CD4-positive, alpha-beta T cell (primary cell): ENCODE results near the gene INPP5A. TPM values are rescaled to one million over a fixed set of nuclear protein-coding genes. Genes with fewer than 3 reads are reported as not detected.

ENCODE experiments used
- ATAC-seq: fragments of 200-7000 bp; cut with Tn5 transposase; one replicate; pipeline ENCODE4 v1.10.0; 2022; ENCODE audit warnings: mild to moderate bottlenecking; ENCODE audit not compliant: poor library complexity
- CTCF ChIA-PET: fragments of 350-600 bp; sonication (Branson Sonifier 250); formaldehyde crosslinking; loops from one replicate; lab custom pipeline; 2021; ENCODE audit warnings: antibody characterized with exemption, inconsistent platforms; lab: Charles Lee
- POLR2A ChIA-PET: fragments of 350-600 bp; sonication (Branson Sonifier 250); formaldehyde crosslinking; loops from one replicate; lab custom pipeline; 2021; ENCODE audit warnings: antibody characterized with exemption, inconsistent platforms; lab: Charles Lee
- DNase-seq, 14 experiments: peaks; one replicate each; pipeline ENCODE4 v3.0.0-alpha.2; 2013 to 2020; ENCODE audit warnings: mixed read lengths in 2 of 14
- H3K27ac ChIP-seq, 2 donors: one replicate each; pipeline versions ENCODE4 v1.5.1 to v1.7.0; 2013; ENCODE audit warnings: low read length in 2 of 2, low read depth in 1 of 2, mild to moderate bottlenecking in 1 of 2
- H3K27me3 ChIP-seq, 2 experiments: 1 replicate in 1 of 2; 2 replicates in 1 of 2; pipeline versions ENCODE4 v1.6.1 to v1.7.0; 2013; ENCODE audit warnings: low read length in 2 of 2, control low read depth in 1 of 2, mild to moderate bottlenecking in 1 of 2, moderate library complexity in 1 of 2; ENCODE audit not compliant: insufficient read depth in 2 of 2, control insufficient read depth in 1 of 2
- H3K36me3 ChIP-seq: one replicate; pipeline ENCODE4 v1.6.1; 2013; ENCODE audit warnings: low read length, control low read depth; ENCODE audit not compliant: insufficient read depth
- H3K4me1 ChIP-seq: one replicate; pipeline ENCODE4 v1.6.1; 2013; ENCODE audit warnings: low read length, control low read depth; ENCODE audit not compliant: insufficient read depth
- H3K4me3 ChIP-seq: one replicate; pipeline ENCODE4 v1.5.1; 2013; ENCODE audit warnings: mild to moderate bottlenecking, low read length, moderate library complexity
- H3K9me3 ChIP-seq, 2 experiments: 1 replicate in 1 of 2; 2 replicates in 1 of 2; pipeline versions ENCODE4 v1.6.1 to v1.7.0; 2013; ENCODE audit warnings: low read length in 2 of 2, mild to moderate bottlenecking in 2 of 2, control low read depth in 1 of 2, moderate library complexity in 1 of 2; ENCODE audit not compliant: control insufficient read depth in 1 of 2, insufficient read depth in 1 of 2
- H3K27ac Mint-ChIP-seq: one replicate; pipeline ENCODE4 v1.8.0; 2020; ENCODE audit warnings: mixed read lengths
- H3K27me3 Mint-ChIP-seq: one replicate; pipeline ENCODE4 v1.8.0; 2021; ENCODE audit warnings: mixed read lengths
- H3K36me3 Mint-ChIP-seq: one replicate; pipeline ENCODE4 v1.8.0; 2021; ENCODE audit warnings: low read depth, mixed read lengths
- H3K4me1 Mint-ChIP-seq: one replicate; pipeline ENCODE4 v1.8.0; 2021; ENCODE audit warnings: low read depth, mixed read lengths
- H3K4me3 Mint-ChIP-seq: one replicate; pipeline ENCODE4 v1.8.0; 2020; ENCODE audit warnings: mild to moderate bottlenecking, mixed read lengths
- H3K9me3 Mint-ChIP-seq: one replicate; pipeline ENCODE4 v1.8.0; 2020; ENCODE audit warnings: mixed read lengths
- intact Hi-C, 2 experiments: fragments of 100-400 bp; cut with DNase I in 1 of 2; cut with micrococcal nuclease in 1 of 2; formaldehyde crosslinking; loops; one replicate each; pipeline versions ENCODE4 v1.15.1 to v1.9.0; 2023 to 2025; cut with DNase I, micrococcal nuclease
- total RNA-seq, 174 experiments: library from RNA in 2 of 174; stranded (reverse) in 2 of 174; gene quantifications; one replicate each; pipeline ENCODE4 v1.2.3 and lab custom pipeline; 2021 to 2026
- TF ChIP-seq, protein P1 (sequence below): fragments of 200-600 bp; IDR thresholded peaks from one replicate; pipeline ENCODE4 v1.8.0; 2022; ENCODE audit warnings: antibody characterized with exemption, mild to moderate bottlenecking

INPP5A gene
- total RNA-seq, 2 experiments from 2014 or later, result 22.0 to 24.8 TPM

DNA sequence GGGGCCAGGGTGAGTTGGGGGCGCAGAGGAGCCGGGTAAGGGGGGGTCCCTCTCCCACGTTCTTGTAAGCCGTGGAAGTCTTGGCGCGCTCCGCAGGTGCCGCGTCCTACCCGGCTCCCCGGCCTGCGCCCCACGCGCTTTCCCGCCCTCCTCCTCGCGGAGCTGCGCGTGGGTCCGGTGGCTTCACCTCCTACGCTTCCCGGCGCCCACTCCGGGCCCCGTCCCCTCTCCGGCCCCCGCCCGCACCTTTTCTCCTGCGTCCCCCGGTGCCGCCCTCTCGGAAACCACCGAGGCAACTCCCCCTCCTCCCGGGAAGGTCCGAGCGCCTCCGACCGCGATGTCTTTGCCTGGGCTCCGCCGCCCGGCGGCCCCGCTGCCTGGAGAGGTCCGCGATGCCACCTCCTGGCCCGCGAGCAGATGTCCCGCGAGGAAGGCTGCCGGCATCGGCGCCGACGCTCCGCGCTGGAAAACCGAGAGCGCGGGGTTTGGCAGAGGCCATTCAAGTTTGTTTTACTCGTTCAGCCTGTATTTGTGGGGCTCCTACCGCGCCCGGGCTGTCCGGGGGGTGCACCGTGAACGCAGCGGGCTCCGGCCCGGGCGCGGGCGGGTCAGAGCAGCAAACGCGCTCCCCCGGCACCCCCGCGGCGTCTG, 250.7 kb downstream of the INPP5A start:
- POLR2A ChIA-PET, result no interaction called here
- DNase-seq, result no peak
- no peaks in the 10 kb centered on the region for H3K9me3 Mint-ChIP-seq
- peaks cover 13% of the 10 kb centered on the region for H3K27me3 Mint-ChIP-seq
- CTCF ChIA-PET, result no interaction called here
- H3K4me1 ChIP-seq, result peaks cover 7% of the 10 kb centered on the region
- H3K4me3 ChIP-seq, result no peak overlapping the region
- intact Hi-C loops, result no loop called here
- TF ChIP-seq, protein P1, sequence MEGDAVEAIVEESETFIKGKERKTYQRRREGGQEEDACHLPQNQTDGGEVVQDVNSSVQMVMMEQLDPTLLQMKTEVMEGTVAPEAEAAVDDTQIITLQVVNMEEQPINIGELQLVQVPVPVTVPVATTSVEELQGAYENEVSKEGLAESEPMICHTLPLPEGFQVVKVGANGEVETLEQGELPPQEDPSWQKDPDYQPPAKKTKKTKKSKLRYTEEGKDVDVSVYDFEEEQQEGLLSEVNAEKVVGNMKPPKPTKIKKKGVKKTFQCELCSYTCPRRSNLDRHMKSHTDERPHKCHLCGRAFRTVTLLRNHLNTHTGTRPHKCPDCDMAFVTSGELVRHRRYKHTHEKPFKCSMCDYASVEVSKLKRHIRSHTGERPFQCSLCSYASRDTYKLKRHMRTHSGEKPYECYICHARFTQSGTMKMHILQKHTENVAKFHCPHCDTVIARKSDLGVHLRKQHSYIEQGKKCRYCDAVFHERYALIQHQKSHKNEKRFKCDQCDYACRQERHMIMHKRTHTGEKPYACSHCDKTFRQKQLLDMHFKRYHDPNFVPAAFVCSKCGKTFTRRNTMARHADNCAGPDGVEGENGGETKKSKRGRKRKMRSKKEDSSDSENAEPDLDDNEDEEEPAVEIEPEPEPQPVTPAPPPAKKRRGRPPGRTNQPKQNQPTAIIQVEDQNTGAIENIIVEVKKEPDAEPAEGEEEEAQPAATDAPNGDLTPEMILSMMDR, result no peak
- H3K36me3 Mint-ChIP-seq, result peaks cover 3% of the 10 kb centered on the region
- H3K36me3 ChIP-seq, result no peaks in the 10 kb centered on the region
- no peak for ATAC-seq
- H3K27ac Mint-ChIP-seq, result no peak overlapping the region
- H3K4me3 Mint-ChIP-seq, result no peak overlapping the region
- H3K9me3 ChIP-seq, result peaks cover 0 to 28% of the 10 kb centered on the region in 2 experiments
- peaks cover 4% of the 10 kb centered on the region for H3K4me1 Mint-ChIP-seq
- H3K27me3 ChIP-seq, result peaks cover 25 to 60% of the 10 kb centered on the region in 2 experiments
- H3K27ac ChIP-seq, result no peak overlapping the region

DNA sequence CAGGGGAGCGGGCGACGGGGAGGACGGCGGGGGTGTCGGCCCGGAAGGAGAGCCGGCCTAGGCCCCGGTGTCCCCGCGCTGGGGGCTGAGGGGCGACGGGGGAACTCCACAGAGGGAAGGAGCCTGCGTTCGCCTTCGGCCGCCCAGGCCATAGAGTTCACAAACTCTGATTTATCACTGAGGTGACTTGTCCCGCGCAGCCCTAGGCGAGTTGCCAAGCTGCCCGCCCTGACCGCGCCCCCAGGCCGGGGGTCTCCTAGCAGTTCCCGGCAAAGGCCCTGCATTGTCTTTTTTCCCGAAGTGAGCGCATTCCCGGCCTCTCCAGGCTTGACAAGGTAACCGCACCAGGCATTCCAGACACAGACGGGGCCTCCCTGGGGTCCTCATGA, 251.2 kb downstream of the INPP5A start:
- H3K4me3 Mint-ChIP-seq, result no peak overlapping the region
- no peak overlapping the region for H3K4me3 ChIP-seq
- peaks cover 0 to 30% of the 10 kb centered on the region in 2 experiments for H3K9me3 ChIP-seq
- no peaks in the 10 kb centered on the region for H3K36me3 Mint-ChIP-seq
- no peaks in the 10 kb centered on the region for H3K36me3 ChIP-seq
- no peak overlapping the region for H3K27ac ChIP-seq
- DNase-seq (no peak), ATAC-seq (no peak)
- H3K4me1 ChIP-seq, result peaks cover 7% of the 10 kb centered on the region
- H3K9me3 Mint-ChIP-seq, result no peaks in the 10 kb centered on the region
- ChIA-PET POLR2A (no interaction called here), CTCF (no interaction called here)
- no peak overlapping the region for H3K27ac Mint-ChIP-seq
- intact Hi-C loops, result no loop called here
- no peaks in the 10 kb centered on the region for H3K4me1 Mint-ChIP-seq
- H3K27me3 Mint-ChIP-seq, result peaks cover 9% of the 10 kb centered on the region
- TF ChIP-seq, protein P1, result no peak
- peaks cover 21 to 57% of the 10 kb centered on the region in 2 experiments for H3K27me3 ChIP-seq

DNA sequence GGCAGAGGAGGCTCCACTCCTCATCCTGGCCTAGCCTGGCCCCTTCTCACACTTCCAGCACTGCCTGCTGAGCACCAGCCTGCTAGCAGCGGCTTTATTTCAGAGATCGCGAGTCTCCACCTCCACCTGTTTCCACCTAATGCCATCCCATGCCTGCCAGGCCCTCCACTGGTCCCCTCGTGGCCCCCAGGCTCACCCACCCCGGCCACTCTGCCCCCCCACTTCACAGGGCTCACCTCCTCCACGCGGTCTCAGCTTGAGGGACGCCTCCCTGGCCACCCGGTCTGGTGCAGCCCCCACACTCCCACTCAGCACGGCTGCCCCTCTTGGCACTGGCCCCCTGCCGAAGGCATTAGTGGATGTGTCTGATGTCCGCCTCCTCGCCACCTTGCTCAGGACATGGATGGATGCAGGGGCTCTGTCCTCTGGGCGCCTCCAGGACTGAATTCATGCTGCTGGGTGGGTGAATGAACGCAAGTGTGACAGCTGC, 252.1 kb downstream of the INPP5A start:
- no peak overlapping the region for H3K27ac Mint-ChIP-seq
- no peak for ATAC-seq
- intact Hi-C loops, result no loop called here

More for the DNA sequence above, 252.1 kb downstream of the INPP5A start:
- no peaks in the 10 kb centered on the region for H3K9me3 Mint-ChIP-seq
- DNase-seq, result no peak
- H3K36me3 ChIP-seq, result no peaks in the 10 kb centered on the region
- peaks cover 4% of the 10 kb centered on the region for H3K4me1 ChIP-seq
- no peak overlapping the region for H3K4me3 ChIP-seq
- ChIA-PET CTCF (no interaction called here), POLR2A (no interaction called here)
- H3K27ac ChIP-seq, result no peak overlapping the region
- peaks cover 9% of the 10 kb centered on the region for H3K27me3 Mint-ChIP-seq
- peaks cover 18 to 48% of the 10 kb centered on the region in 2 experiments for H3K27me3 ChIP-seq
- H3K9me3 ChIP-seq, result peaks cover 0 to 27% of the 10 kb centered on the region in 2 experiments
- H3K4me3 Mint-ChIP-seq, result no peak overlapping the region
- no peaks in the 10 kb centered on the region for H3K36me3 Mint-ChIP-seq
- TF ChIP-seq, protein P1, result no peak
- H3K4me1 Mint-ChIP-seq, result no peaks in the 10 kb centered on the region
